Epithelial cell of proximal tubule (primary cell): Measurements from ENCODE around the gene TFEB. TPM values are rescaled to one million over a fixed set of nuclear protein-coding genes. Genes with fewer than 3 reads are reported as not detected.

ENCODE experiments used
- DNase-seq: peaks from one replicate; pipeline ENCODE4 v3.0.0-alpha.2; 2011; ENCODE audit warnings: low read depth
- H3K4me3 ChIP-seq: 2 replicates; pipeline ENCODE4 v1.5.1; 2011; ENCODE audit warnings: low read depth, mild to moderate bottlenecking, low read length
- CTCF ChIP-seq: conservative IDR thresholded peaks from 2 replicates; pipeline ENCODE4 v1.5.1; 2012; ENCODE audit warnings: low read depth, mild to moderate bottlenecking, low read length
- total RNA-seq: library from RNA; depleted of rRNA; stranded (reverse); fragments of >200 nt; gene quantifications from 2 replicates; pipeline ENCODE4 v1.2.3, GENCODE V29; 2015

TFEB gene
- total RNA-seq, 1 donor from 2014 or later, result 3.3 TPM

- DNase-seq, result no peak
- no peak for TF ChIP-seq CTCF
- no peak overlapping the region for H3K4me3 ChIP-seq
Measured at GRCh38 chr6:41654151-41654697, 81.2 kb downstream of the TFEB start.

GRCh38 chr6:41653691-41654090 is 81.7 kb downstream of the TFEB start:
- no peak for DNase-seq
- H3K4me3 ChIP-seq, result no peak overlapping the region
- TF ChIP-seq CTCF, result no peak

- H3K4me3 ChIP-seq, result no peak overlapping the region
- no peak for DNase-seq
- TF ChIP-seq CTCF, result no peak
Measured at GRCh38 chr6:41652866-41653652, 82.3 kb downstream of the TFEB start.

GRCh38 chr6:41651962-41652657 is 83.3 kb downstream of the TFEB start:
- no peak overlapping the region for H3K4me3 ChIP-seq
- DNase-seq, result no peak
- TF ChIP-seq CTCF, result no peak

GRCh38 chr6:41651246-41651961 is 84.0 kb downstream of the TFEB start:
- TF ChIP-seq CTCF, result no peak
- no peak overlapping the region for H3K4me3 ChIP-seq
- no peak for DNase-seq

- no peak for DNase-seq
- no peak for TF ChIP-seq CTCF
- H3K4me3 ChIP-seq, result no peak overlapping the region
Measured at GRCh38 chr6:41650120-41650519, 85.3 kb downstream of the TFEB start.
